ENCODE data around the gene LRP2.

LRP2 gene

GRCh38 chr2:169240405-169240804 lies 121.9 kb downstream of the LRP2 start:
- DNase-seq (ENCODE audit: low read depth), result no peak

- DNase-seq (ENCODE audit: low read depth), result no peak
These were observed 124.4 kb downstream of the LRP2 start for GRCh38 chr2:169237939-169238338.

GRCh38 chr2:169237286-169237685 lies 125.0 kb downstream of the LRP2 start:
- DNase-seq (ENCODE audit: low read depth), result no peak

GRCh38 chr2:169232551-169233154 lies 129.7 kb downstream of the LRP2 start:
- DNase-seq (ENCODE audit: low read depth), result no peak

- DNase-seq (ENCODE audit: low read depth), result no peak
These were observed 132.1 kb downstream of the LRP2 start for GRCh38 chr2:169230204-169230603.

GRCh38 chr2:169229590-169229989 lies 132.7 kb downstream of the LRP2 start:
- DNase-seq (ENCODE audit: low read depth), result no peak

- DNase-seq (ENCODE audit: low read depth), result no peak
These were observed 136.4 kb downstream of the LRP2 start for GRCh38 chr2:169225906-169226305.

GRCh38 chr2:169225233-169225750 lies 137.0 kb downstream of the LRP2 start:
- DNase-seq (ENCODE audit: low read depth), result no peak

- DNase-seq (ENCODE audit: low read depth), result no peak
These were observed 139.7 kb downstream of the LRP2 start for GRCh38 chr2:169222665-169223064.

- DNase-seq (ENCODE audit: low read depth), result no peak
These were observed 140.5 kb downstream of the LRP2 start for GRCh38 chr2:169221745-169222369.

- DNase-seq (ENCODE audit: low read depth), result no peak
These were observed 151.4 kb downstream of the LRP2 start for GRCh38 chr2:169210917-169211316.

GRCh38 chr2:169208026-169208425 lies 154.3 kb downstream of the LRP2 start:
- DNase-seq (ENCODE audit: low read depth), result no peak

- DNase-seq (ENCODE audit: low read depth), result no peak
These were observed 157.2 kb downstream of the LRP2 start for GRCh38 chr2:169205176-169205575.

- DNase-seq (ENCODE audit: low read depth), result no peak
These were observed 158.4 kb downstream of the LRP2 start for GRCh38 chr2:169203952-169204351.

GRCh38 chr2:169200756-169201155 lies 161.6 kb downstream of the LRP2 start:
- DNase-seq (ENCODE audit: low read depth), result no peak

- no peak for DNase-seq (ENCODE audit: low read depth)
These were observed 168.7 kb downstream of the LRP2 start for GRCh38 chr2:169193618-169194017.

GRCh38 chr2:169190197-169190775 lies 172.0 kb downstream of the LRP2 start:
- DNase-seq (ENCODE audit: low read depth), result no peak

GRCh38 chr2:169189132-169189531 lies 173.2 kb downstream of the LRP2 start:
- no peak for DNase-seq (ENCODE audit: low read depth)

- no peak for DNase-seq (ENCODE audit: low read depth)
These were observed 176.6 kb downstream of the LRP2 start for GRCh38 chr2:169185711-169186110.

GRCh38 chr2:169184074-169184473 lies 178.3 kb downstream of the LRP2 start:
- no peak for DNase-seq (ENCODE audit: low read depth)

GRCh38 chr2:169182573-169182972 lies 179.8 kb downstream of the LRP2 start:
- DNase-seq (ENCODE audit: low read depth), result no peak

- DNase-seq (ENCODE audit: low read depth), result no peak
These were observed 183.4 kb downstream of the LRP2 start for GRCh38 chr2:169178804-169179390.

- no peak for DNase-seq (ENCODE audit: low read depth)
These were observed 184.0 kb downstream of the LRP2 start for GRCh38 chr2:169178364-169178763.

Measured in activated T-cell treated with anti-CD3 and anti-CD28 coated beads for 24 hours (primary cell).